HG03460 (cell line): ENCODE results near the gene FAM117B.

Source experiments
- ATAC-seq: cut with Tn5 transposase; IDR thresholded peaks from one replicate; pipeline ENCODE4 v1.9.1; 2021; ENCODE audit not compliant: unreplicated experiment

The FAM117B gene

GRCh38 chr2:202634556-202635427, at the start of gene FAM117B:
Gene FAM117B (plus strand): TSS chr2:202634969. CDS start chr2:202635188, 219 bp downstream.
- peak; percentile 91 for ATAC-seq

- ATAC-seq: peak; percentile 84
These were observed 45.9 kb upstream of the FAM117B start for GRCh38 chr2:202588647-202589581.

- no peak for ATAC-seq
These were observed 45.2 kb upstream of the FAM117B start for GRCh38 chr2:202589582-202589949.

- no peak for ATAC-seq
These were observed 42.2 kb upstream of the FAM117B start for GRCh38 chr2:202592566-202592965.

- ATAC-seq: no peak
These were observed 35.7 kb upstream of the FAM117B start for GRCh38 chr2:202599105-202599504.

GRCh38 chr2:202599911-202600310, 34.9 kb upstream of the FAM117B start:
- no peak for ATAC-seq

GRCh38 chr2:202604699-202605098, 30.1 kb upstream of the FAM117B start:
- no peak for ATAC-seq

GRCh38 chr2:202605174-202605573, 29.6 kb upstream of the FAM117B start:
- ATAC-seq: no peak

- ATAC-seq: no peak
These were observed 26.5 kb upstream of the FAM117B start for GRCh38 chr2:202608142-202608852.

- ATAC-seq: peak; percentile 94
These were observed 25.2 kb upstream of the FAM117B start for GRCh38 chr2:202609381-202610145.

- no peak for ATAC-seq
These were observed 24.4 kb upstream of the FAM117B start for GRCh38 chr2:202610380-202610779.

- no peak for ATAC-seq
These were observed 22.6 kb upstream of the FAM117B start for GRCh38 chr2:202612145-202612544.

- ATAC-seq: no peak
These were observed 21.3 kb upstream of the FAM117B start for GRCh38 chr2:202613479-202613878.

- ATAC-seq: no peak
These were observed 10.6 kb upstream of the FAM117B start for GRCh38 chr2:202624133-202624532.

- ATAC-seq: no peak
These were observed 7.7 kb upstream of the FAM117B start for GRCh38 chr2:202627042-202627441.

- no peak for ATAC-seq
These were observed 6.0 kb upstream of the FAM117B start for GRCh38 chr2:202628646-202629198.

- no peak for ATAC-seq
These were observed 2.0 kb upstream of the FAM117B start for GRCh38 chr2:202632682-202633290.

GRCh38 chr2:202633470-202633869, 1.3 kb upstream of the FAM117B start:
- no peak for ATAC-seq

- peak; percentile 57 for ATAC-seq
These were observed 851 bp downstream of the FAM117B start for GRCh38 chr2:202635428-202636212.
